Upper lobe of right lung (tissue), 1 donor: ENCODE measurements around the gene COX10. TPM values are rescaled to one million over a fixed set of nuclear protein-coding genes. Genes with fewer than 3 reads are reported as not detected.
"Not testable (repeated sequence)": the region's sequence is repeated elsewhere in the genome, so short reads cannot be mapped to it uniquely, and the experiment has no call there.

Experiments used
- ATAC-seq: fragments of 200-7000 bp; cut with Tn5 transposase; one replicate; pipeline ENCODE4 v1.9.1; 2020; ENCODE audit warnings: mild to moderate bottlenecking, moderate library complexity
- DNase-seq: peaks from one replicate; pipeline ENCODE4 v3.0.0-alpha.2; 2020
- H3K27ac ChIP-seq: fragments of 200-600 bp; one replicate; pipeline ENCODE4 v1.8.0; 2022
- H3K27me3 ChIP-seq: fragments of 200-600 bp; one replicate; pipeline ENCODE4 v1.8.0; 2022; ENCODE audit warnings: mild to moderate bottlenecking
- H3K36me3 ChIP-seq: fragments of 200-600 bp; one replicate; pipeline ENCODE4 v1.8.0; 2022
- H3K4me1 ChIP-seq: fragments of 200-600 bp; one replicate; pipeline ENCODE4 v1.8.0; 2022
- H3K4me3 ChIP-seq: fragments of 200-600 bp; one replicate; pipeline ENCODE4 v1.8.0; 2022; ENCODE audit warnings: mild to moderate bottlenecking
- H3K9me3 ChIP-seq: fragments of 200-600 bp; one replicate; pipeline ENCODE4 v1.8.0; 2022
- intact Hi-C: fragments of 100-400 bp; cut with DNase I; formaldehyde crosslinking; loops from one replicate; pipeline ENCODE4 v1.11.0; 2022
- total RNA-seq: library from RNA; stranded (reverse); fragmentation: NEBNext Ultra II Directional; extraction: Animal tissue kit (Norgen Biotek cat#: 25700); gene quantifications from one replicate; pipeline ENCODE4 v1.2.1, GENCODE V29; 2021
- TF ChIP-seq, protein P1 (sequence below): fragments of 200-600 bp; IDR thresholded peaks from one replicate; pipeline ENCODE4 v1.8.0; 2022; ENCODE audit warnings: antibody characterized with exemption
- donor health status: DM: no; HTN: yes; CAD: no; lungs with severe emphysema.

The COX10 gene
- total RNA-seq, 1 donor from 2014 or later: 13.5 TPM

- H3K36me3 ChIP-seq, intact Hi-C loops, H3K27ac ChIP-seq, H3K4me3 ChIP-seq, H3K4me1 ChIP-seq, H3K9me3 ChIP-seq, H3K27me3 ChIP-seq, DNase-seq: not testable (repeated sequence)
- peak; percentile 23 for ATAC-seq
Observed at GRCh38 chr17:14236032-14236431, 166.7 kb downstream of the COX10 start.

GRCh38 chr17:14236762-14237161 lies 167.5 kb downstream of the COX10 start, which contains the start of gene CDRT15:
Gene CDRT15 (minus strand): TSS chr17:14236862. CDS start chr17:14236833, 29 bp downstream.
- H3K27ac ChIP-seq, ATAC-seq, H3K4me3 ChIP-seq, H3K4me1 ChIP-seq, DNase-seq, H3K9me3 ChIP-seq, H3K36me3 ChIP-seq, intact Hi-C loops, H3K27me3 ChIP-seq: not testable (repeated sequence)

GRCh38 chr17:14239271-14239670 lies 170.0 kb downstream of the COX10 start:
- H3K4me3 ChIP-seq, H3K27me3 ChIP-seq, intact Hi-C loops, H3K36me3 ChIP-seq, H3K9me3 ChIP-seq, ATAC-seq, DNase-seq, H3K27ac ChIP-seq, H3K4me1 ChIP-seq: not testable (repeated sequence)

DNA sequence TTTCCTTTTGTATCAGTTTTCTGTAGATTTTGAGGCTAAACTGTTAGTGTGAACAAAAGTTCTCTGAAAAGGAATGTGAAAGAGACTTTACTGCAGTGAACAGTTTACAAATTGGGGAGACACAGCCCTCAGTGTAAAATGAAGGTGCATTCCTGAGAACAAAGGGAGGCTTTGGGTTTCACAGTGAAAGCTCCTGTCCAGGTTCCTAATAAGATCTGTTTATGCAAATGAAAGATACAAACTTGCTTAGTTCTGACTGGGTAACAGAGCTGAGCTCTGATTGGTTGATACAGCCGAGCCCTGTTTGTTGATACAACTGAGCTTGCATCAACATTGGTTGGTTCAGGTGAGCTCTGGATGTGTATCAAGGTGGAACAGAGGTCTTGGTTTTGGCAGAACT lies 175.7 kb downstream of the COX10 start:
- intact Hi-C loops: no loop called here

GRCh38 chr17:14245629-14246028 lies 176.3 kb downstream of the COX10 start:
- intact Hi-C loops: no loop called here
- Histone ChIP-seq H3K36me3 (no peaks in the 10 kb centered on the region), H3K4me3 (no peak overlapping the region), H3K27me3 (no peaks in the 10 kb centered on the region), H3K4me1 (no peaks in the 10 kb centered on the region), H3K9me3 (no peaks in the 10 kb centered on the region), H3K27ac (no peak overlapping the region)
- DNase-seq: no peak
- no peak for ATAC-seq
- TF ChIP-seq, protein P1, sequence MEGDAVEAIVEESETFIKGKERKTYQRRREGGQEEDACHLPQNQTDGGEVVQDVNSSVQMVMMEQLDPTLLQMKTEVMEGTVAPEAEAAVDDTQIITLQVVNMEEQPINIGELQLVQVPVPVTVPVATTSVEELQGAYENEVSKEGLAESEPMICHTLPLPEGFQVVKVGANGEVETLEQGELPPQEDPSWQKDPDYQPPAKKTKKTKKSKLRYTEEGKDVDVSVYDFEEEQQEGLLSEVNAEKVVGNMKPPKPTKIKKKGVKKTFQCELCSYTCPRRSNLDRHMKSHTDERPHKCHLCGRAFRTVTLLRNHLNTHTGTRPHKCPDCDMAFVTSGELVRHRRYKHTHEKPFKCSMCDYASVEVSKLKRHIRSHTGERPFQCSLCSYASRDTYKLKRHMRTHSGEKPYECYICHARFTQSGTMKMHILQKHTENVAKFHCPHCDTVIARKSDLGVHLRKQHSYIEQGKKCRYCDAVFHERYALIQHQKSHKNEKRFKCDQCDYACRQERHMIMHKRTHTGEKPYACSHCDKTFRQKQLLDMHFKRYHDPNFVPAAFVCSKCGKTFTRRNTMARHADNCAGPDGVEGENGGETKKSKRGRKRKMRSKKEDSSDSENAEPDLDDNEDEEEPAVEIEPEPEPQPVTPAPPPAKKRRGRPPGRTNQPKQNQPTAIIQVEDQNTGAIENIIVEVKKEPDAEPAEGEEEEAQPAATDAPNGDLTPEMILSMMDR: no peak

More for the DNA sequence above, 175.7 kb downstream of the COX10 start:
- Histone ChIP-seq H3K27me3 (no peaks in the 10 kb centered on the region), H3K36me3 (no peaks in the 10 kb centered on the region), H3K4me3 (no peak overlapping the region), H3K4me1 (no peaks in the 10 kb centered on the region), H3K9me3 (no peaks in the 10 kb centered on the region), H3K27ac (no peak overlapping the region)
- TF ChIP-seq, protein P1: no peak
- no peak for DNase-seq
- ATAC-seq: no peak

Other genes starting within 250 kb of the COX10 start
- gene CDRT15, start 167.4 kb downstream of the COX10 start, total RNA-seq: not detected
- 2.7 TPM for gene HS3ST3B1, start 231.6 kb downstream of the COX10 start, total RNA-seq